IPS-18a (cell line): ENCODE data around the gene ITM2C.

Experiments
- H3K27ac ChIP-seq: one replicate; pipeline ENCODE4 v1.5.1; 2013; ENCODE audit warnings: low read length
- H3K27me3 ChIP-seq: one replicate; pipeline ENCODE4 v1.6.1; 2013; ENCODE audit warnings: mild to moderate bottlenecking, low read length; ENCODE audit not compliant: control insufficient read depth, insufficient read depth
- H3K36me3 ChIP-seq: one replicate; pipeline ENCODE4 v1.6.1; 2013; ENCODE audit warnings: low read depth, low read length; ENCODE audit not compliant: control insufficient read depth
- H3K4me1 ChIP-seq: one replicate; pipeline ENCODE4 v1.6.1; 2013; ENCODE audit warnings: low read depth, low read length; ENCODE audit not compliant: control insufficient read depth
- H3K4me3 ChIP-seq: one replicate; pipeline ENCODE4 v1.5.1; 2013; ENCODE audit warnings: low read length
- H3K9ac ChIP-seq: one replicate; pipeline ENCODE4 v1.6.1; 2013; ENCODE audit warnings: mild to moderate bottlenecking, low read length, moderate library complexity
- H3K9me3 ChIP-seq: one replicate; pipeline ENCODE4 v1.6.1; 2013; ENCODE audit warnings: low read depth, low read length; ENCODE audit not compliant: control insufficient read depth

ITM2C gene

GRCh38 chr2:230915319-230915718, 50.6 kb downstream of the ITM2C start:
- Histone ChIP-seq H3K27ac (no peak overlapping the region), H3K4me1 (no peaks in the 10 kb centered on the region), H3K27me3 (no peaks in the 10 kb centered on the region), H3K36me3 (no peaks in the 10 kb centered on the region), H3K9me3 (no peaks in the 10 kb centered on the region), H3K4me3 (no peak overlapping the region), H3K9ac (no peak overlapping the region)

GRCh38 chr2:230916218-230916617, 51.5 kb downstream of the ITM2C start:
- no peak overlapping the region for H3K4me3 ChIP-seq
- no peaks in the 10 kb centered on the region for H3K27me3 ChIP-seq

GRCh38 chr2:230919240-230919639, 54.5 kb downstream of the ITM2C start:
- Histone ChIP-seq H3K36me3 (no peaks in the 10 kb centered on the region), H3K27ac (no peak overlapping the region), H3K9ac (no peak overlapping the region), H3K27me3 (no peaks in the 10 kb centered on the region), H3K4me3 (no peak overlapping the region), H3K9me3 (no peaks in the 10 kb centered on the region), H3K4me1 (no peaks in the 10 kb centered on the region)

More at GRCh38 chr2:230916218-230916617, 51.5 kb downstream of the ITM2C start:
- Histone ChIP-seq H3K9ac (no peak overlapping the region), H3K36me3 (no peaks in the 10 kb centered on the region), H3K27ac (no peak overlapping the region), H3K4me1 (no peaks in the 10 kb centered on the region), H3K9me3 (no peaks in the 10 kb centered on the region)

- H3K27ac ChIP-seq = no peak overlapping the region
- no peaks in the 10 kb centered on the region for H3K36me3 ChIP-seq
- no peak overlapping the region for H3K9ac ChIP-seq
- no peaks in the 10 kb centered on the region for H3K27me3 ChIP-seq
- H3K4me3 ChIP-seq = no peak overlapping the region
- H3K9me3 ChIP-seq = no peaks in the 10 kb centered on the region
- H3K4me1 ChIP-seq = no peaks in the 10 kb centered on the region
Observed at GRCh38 chr2:230919681-230920080, 54.9 kb downstream of the ITM2C start.

- Histone ChIP-seq H3K9me3 (no peaks in the 10 kb centered on the region), H3K4me1 (no peaks in the 10 kb centered on the region), H3K4me3 (no peak overlapping the region), H3K9ac (no peak overlapping the region), H3K27ac (no peak overlapping the region), H3K36me3 (no peaks in the 10 kb centered on the region), H3K27me3 (no peaks in the 10 kb centered on the region)
Observed at GRCh38 chr2:230920167-230920566, 55.4 kb downstream of the ITM2C start.

GRCh38 chr2:230921806-230922595, 57.3 kb downstream of the ITM2C start:
- no peaks in the 10 kb centered on the region for H3K36me3 ChIP-seq
- no peak overlapping the region for H3K9ac ChIP-seq
- H3K4me1 ChIP-seq = no peaks in the 10 kb centered on the region
- no peaks in the 10 kb centered on the region for H3K9me3 ChIP-seq
- H3K27me3 ChIP-seq = no peaks in the 10 kb centered on the region
- H3K4me3 ChIP-seq = no peak overlapping the region
- H3K27ac ChIP-seq = no peak overlapping the region

GRCh38 chr2:230922951-230923717, 58.4 kb downstream of the ITM2C start:
- no peak overlapping the region for H3K27ac ChIP-seq
- H3K4me3 ChIP-seq = no peak overlapping the region
- no peaks in the 10 kb centered on the region for H3K36me3 ChIP-seq
- H3K9ac ChIP-seq = no peak overlapping the region
- no peaks in the 10 kb centered on the region for H3K9me3 ChIP-seq
- no peaks in the 10 kb centered on the region for H3K4me1 ChIP-seq
- no peaks in the 10 kb centered on the region for H3K27me3 ChIP-seq

GRCh38 chr2:230924092-230924469, 59.3 kb downstream of the ITM2C start:
- Histone ChIP-seq H3K27ac (no peak overlapping the region), H3K9ac (no peak overlapping the region), H3K4me3 (no peak overlapping the region)

GRCh38 chr2:230924470-230925341, 60.0 kb downstream of the ITM2C start, which contains the start of gene GPR55:
TSS of gene GPR55 (minus strand) at chr2:230925242. CDS start at chr2:230910962, 14,280 bp downstream.
- Histone ChIP-seq H3K36me3 (no peaks in the 10 kb centered on the region), H3K9ac (no peak within 1 kb of the TSS), H3K4me1 (no peaks in the 10 kb centered on the region), H3K27ac (no peak within 1 kb of the TSS), H3K9me3 (no peaks in the 10 kb centered on the region), H3K4me3 (no peak within 1 kb of the TSS), H3K27me3 (no peaks in the 10 kb centered on the region)

More at GRCh38 chr2:230924092-230924469, 59.3 kb downstream of the ITM2C start:
- Histone ChIP-seq H3K36me3 (no peaks in the 10 kb centered on the region), H3K9me3 (no peaks in the 10 kb centered on the region), H3K27me3 (no peaks in the 10 kb centered on the region), H3K4me1 (no peaks in the 10 kb centered on the region)

- no peak overlapping the region for H3K9ac ChIP-seq
- H3K36me3 ChIP-seq = no peaks in the 10 kb centered on the region
- H3K4me3 ChIP-seq = no peak overlapping the region
- no peaks in the 10 kb centered on the region for H3K27me3 ChIP-seq
- no peaks in the 10 kb centered on the region for H3K4me1 ChIP-seq
- no peaks in the 10 kb centered on the region for H3K9me3 ChIP-seq
- H3K27ac ChIP-seq = no peak overlapping the region
Observed at GRCh38 chr2:230925443-230925878, 60.7 kb downstream of the ITM2C start.
